IMR-90 (cell line): ENCODE measurements around the gene SSBP3.

Experiments used
- BHLHE40 ChIP-seq: fragments of 150-350 bp; IDR thresholded peaks from 2 replicates; pipeline ENCODE4 v1.6.1; 2016; ENCODE audit warnings: mild to moderate bottlenecking, low read depth, low read length
- CEBPB ChIP-seq: IDR thresholded peaks from 2 replicates; pipeline ENCODE4 v1.6.1; 2012; ENCODE audit warnings: low read depth, low read length, improper control_type of control experiment
- CTCF ChIP-seq: conservative IDR thresholded peaks from 2 replicates; pipeline ENCODE4 v1.5.1; 2012; ENCODE audit warnings: mild to moderate bottlenecking, low read depth, low read length, improper control_type of control experiment
- ELK1 ChIP-seq: fragments of 150-350 bp; IDR thresholded peaks from 2 replicates; pipeline ENCODE4 v1.6.1; 2016; ENCODE audit warnings: low read depth, mild to moderate bottlenecking, low read length, moderate library complexity, borderline replicate concordance
- MAFK ChIP-seq: IDR thresholded peaks from 2 replicates; pipeline ENCODE4 v1.6.1; 2012; ENCODE audit warnings: low read depth, low read length, improper control_type of control experiment
- MXI1 ChIP-seq: IDR thresholded peaks from 2 replicates; pipeline ENCODE4 v1.6.1; 2012; ENCODE audit warnings: low read depth, mild to moderate bottlenecking, low read length, moderate library complexity, borderline replicate concordance
- POLR2A ChIP-seq: IDR thresholded peaks from 2 replicates; pipeline ENCODE4 v1.6.1; 2012; ENCODE audit warnings: mild to moderate bottlenecking, low read depth, low read length
- RAD21 ChIP-seq: IDR thresholded peaks from 2 replicates; pipeline ENCODE4 v1.6.1; 2012; ENCODE audit warnings: low read length, improper control_type of control experiment
- SMC3 ChIP-seq: fragments of 150-350 bp; IDR thresholded peaks from 2 replicates; pipeline ENCODE4 v1.6.1; 2016; ENCODE audit warnings: low read depth, mild to moderate bottlenecking, antibody characterized with exemption, low read length, moderate library complexity
- USF2 ChIP-seq: fragments of 150-350 bp; IDR thresholded peaks from 2 replicates; pipeline ENCODE4 v1.6.1; 2017; ENCODE audit warnings: mild to moderate bottlenecking, antibody characterized with exemption, low read length, low read depth

GRCh38 chr1:54337928-54338327 lies 68.3 kb downstream of the SSBP3 start:
- TF ChIP-seq USF2: no peak
- no peak for TF ChIP-seq CTCF
- no peak for TF ChIP-seq ELK1
- no peak for TF ChIP-seq MAFK
- TF ChIP-seq SMC3: no peak
- TF ChIP-seq RAD21: no peak
- no peak for TF ChIP-seq CEBPB
- no peak for TF ChIP-seq POLR2A
- no peak for TF ChIP-seq MXI1
- TF ChIP-seq BHLHE40: no peak
